HG03064 (cell line): ENCODE data around the gene AP5S1.
"Not testable (repeated sequence)": the region's sequence is repeated elsewhere in the genome, so short reads cannot be mapped to it uniquely, and the experiment has no call there.

Source experiments
- ATAC-seq: cut with Tn5 transposase; IDR thresholded peaks from one replicate; pipeline ENCODE4 v1.9.1; 2021; ENCODE audit warnings: low read depth; ENCODE audit not compliant: unreplicated experiment

The AP5S1 gene

DNA sequence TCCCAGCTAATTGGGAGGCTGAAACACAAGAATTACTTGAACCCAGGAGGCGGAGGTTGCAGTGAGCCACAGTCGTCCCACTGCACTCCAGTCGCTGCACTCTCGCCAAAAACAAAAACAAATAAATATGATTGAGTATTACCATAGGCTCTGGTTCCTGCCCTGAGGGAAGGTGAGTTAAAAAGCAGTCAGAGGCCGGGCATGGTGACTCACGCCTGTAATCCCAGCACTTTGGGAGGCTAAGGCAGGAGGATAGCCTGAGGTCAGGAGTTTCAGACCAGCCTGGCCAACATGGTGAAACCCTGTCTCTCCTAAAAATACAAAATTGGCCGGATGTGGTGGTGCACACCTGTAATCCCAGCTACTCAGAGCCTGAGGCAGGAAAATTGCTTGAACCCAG lies 19.9 kb downstream of the AP5S1 start:
- ATAC-seq: not testable (repeated sequence)

DNA sequence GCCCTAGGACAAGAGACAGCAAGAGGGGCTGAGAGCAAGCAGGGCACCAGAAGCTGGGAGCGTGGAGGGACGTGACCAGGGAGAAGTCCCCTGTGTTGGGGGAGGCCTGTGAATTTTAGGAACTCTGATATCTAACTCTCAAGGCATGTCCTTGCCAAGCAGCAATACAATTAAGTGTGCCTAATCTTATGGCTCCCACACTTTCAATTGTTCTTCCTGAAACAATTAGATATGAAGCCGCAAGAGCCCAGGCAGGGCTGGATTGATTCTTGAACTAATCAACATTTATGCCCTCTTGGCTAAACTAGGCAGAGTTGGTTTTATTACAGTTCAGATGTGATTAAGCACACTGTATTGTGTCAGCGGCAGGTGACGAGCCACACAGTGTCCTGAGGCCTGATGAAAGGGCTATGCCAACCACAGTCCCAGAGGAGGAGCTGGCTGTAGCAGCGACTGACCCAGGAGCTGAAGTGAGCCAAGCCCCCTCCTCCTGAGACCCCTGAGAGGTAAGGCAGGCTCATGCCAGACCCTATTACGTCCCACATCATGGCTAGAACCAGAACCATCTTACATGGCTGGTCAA lies 22.1 kb downstream of the AP5S1 start:
- no peak for ATAC-seq

DNA sequence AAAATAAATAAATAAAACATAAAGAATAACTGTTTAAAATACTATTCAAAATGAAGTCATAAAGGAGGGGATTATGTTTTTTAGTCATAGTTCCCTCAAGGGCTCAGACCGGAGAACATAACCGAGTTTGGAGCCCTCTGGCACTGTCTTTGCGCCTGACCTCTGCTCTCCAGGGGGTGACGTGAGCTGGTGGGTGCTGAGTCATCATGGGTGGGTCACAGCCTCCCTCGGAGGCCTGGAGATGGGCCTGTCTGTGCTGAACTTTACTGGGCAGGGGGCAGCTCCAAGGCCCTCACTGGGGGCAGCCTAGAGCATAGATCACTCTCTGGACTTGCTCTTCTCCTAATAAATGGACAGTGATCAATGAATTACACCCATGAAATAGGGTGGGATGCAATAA lies 23.1 kb downstream of the AP5S1 start:
- ATAC-seq: no peak

DNA sequence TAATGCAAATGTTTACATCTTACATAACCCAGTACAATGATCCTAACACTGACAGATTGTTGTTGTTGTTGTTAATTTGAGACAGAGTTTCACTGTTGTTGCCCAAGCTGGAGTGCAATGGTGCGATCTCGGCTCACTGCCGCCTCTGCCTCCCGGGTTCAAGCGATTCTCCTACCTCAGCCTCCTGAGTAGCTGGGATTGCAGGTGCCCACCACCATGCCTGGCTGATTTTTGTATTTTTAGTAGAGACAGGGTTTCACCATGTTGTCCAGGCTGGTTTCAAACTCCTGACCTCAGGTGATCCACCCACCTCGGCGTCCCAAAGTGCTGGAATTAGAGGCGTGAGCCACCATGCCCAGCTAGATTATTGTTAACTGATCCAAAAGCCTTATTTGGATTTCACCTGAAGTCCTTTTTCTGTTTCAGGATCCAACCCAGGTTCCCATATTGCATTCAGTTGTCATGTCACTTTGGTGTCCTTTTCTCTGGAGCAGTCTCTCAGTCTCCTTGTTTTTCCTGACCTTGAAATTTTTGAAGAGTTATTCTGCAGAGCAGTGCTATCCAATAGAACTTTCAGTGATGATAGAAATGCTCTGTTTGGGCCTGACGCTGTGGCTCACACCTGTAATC lies 23.8 kb downstream of the AP5S1 start:
- not testable (repeated sequence) for ATAC-seq

DNA sequence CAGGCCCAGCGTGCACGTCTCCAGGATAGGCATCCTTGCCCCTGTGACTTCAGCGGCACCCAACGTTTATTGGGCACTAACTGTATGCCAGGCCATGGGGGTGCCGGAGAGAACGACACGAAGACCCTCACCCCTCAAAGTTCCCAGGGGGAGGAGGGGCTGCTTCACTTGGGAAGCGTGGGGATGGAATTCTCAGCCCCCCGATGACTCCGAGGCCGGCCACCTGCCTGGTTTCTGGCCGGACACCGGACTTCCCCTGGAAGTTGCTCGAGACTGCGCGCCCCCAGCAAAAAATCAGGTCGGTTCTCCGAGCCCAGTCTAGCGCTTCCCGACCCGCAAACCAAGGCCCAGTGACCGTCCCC lies 26.0 kb downstream of the AP5S1 start:
- no peak for ATAC-seq

DNA sequence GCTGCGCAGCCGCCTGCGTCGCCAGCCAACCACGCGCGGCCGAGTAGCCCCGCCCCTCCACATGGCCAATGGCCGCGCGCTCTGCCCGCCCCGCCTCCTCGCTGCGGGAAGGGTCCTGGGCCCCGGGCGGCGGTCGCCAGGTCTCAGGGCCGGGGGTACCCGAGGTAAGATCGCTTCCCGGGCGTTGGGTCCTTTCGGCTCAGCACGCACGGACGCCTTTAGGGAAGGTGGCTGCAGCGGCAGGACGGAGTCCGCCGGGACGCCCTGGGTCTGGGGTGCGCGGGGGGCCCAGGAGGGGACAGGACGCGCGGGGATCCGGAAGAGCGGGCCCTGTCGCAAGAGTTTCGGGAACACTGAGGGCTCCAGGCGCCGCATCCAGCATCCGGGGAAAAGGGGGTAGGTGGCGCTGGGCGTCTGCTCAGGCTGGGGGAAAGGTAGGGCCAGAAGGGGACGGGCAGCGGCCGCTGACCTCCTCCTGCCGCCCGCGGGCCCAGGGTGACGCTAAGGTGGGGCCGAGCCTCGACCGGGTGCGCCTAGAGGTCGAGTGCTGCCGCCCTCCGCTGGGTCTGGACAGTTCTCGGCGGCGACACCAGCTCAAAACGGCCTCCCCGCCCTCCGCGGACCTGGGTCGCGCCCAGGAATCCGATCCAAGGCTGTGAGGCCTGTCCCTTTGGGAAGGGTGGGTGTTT lies 26.5 kb downstream of the AP5S1 start, which contains the start of gene MAVS:
Gene MAVS, plus strand, starts transcription at position 95 of the 689 bp plus-strand sequence. CDS start 7,791 bp downstream, outside the sequence.
- peak; percentile 90 for ATAC-seq

DNA sequence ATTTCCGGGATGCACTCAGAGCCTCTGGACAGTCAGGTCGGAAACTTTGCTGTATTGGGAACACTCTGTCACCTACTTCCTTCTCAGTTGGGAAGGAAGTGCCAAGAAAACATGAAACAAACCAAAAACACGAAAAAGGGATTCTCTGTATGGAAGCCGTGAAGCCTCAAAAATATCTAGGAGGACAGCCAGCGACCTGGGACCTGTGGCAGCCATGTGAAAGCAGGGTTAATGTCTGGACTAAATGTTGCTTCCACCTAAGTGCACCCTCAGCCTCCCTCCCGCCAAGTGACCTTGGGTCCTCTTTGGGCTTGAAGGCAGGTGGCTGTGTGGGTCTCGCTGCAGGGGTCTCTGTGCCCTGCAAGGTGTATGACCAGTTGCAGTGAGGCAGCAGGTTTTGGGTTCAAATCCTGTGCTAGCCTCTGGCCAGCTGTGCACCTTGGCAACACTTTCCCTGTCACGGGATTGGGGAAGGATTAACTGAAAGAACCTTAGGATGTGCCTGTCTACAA lies 27.1 kb downstream of the AP5S1 start:
- ATAC-seq: no peak

DNA sequence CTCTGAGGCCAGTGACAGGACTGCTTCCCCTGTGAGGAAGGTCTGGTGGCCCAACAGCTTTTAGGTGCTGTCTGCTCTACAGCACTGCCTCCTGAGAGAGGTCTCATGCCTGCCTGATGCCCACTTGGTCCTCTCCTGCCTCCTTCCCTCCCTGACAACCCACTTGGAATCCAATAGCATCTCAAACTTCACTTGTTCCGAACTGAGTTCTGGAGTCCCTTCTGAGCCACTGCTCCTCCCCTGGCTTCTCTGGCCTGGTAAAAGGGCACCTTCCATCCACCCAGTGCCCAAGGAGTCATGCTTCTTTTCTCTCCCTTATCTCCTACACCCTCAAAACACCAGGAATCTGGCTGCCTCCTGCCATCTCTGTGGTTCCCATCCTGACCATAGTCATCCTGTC lies 28.2 kb downstream of the AP5S1 start:
- no peak for ATAC-seq

DNA sequence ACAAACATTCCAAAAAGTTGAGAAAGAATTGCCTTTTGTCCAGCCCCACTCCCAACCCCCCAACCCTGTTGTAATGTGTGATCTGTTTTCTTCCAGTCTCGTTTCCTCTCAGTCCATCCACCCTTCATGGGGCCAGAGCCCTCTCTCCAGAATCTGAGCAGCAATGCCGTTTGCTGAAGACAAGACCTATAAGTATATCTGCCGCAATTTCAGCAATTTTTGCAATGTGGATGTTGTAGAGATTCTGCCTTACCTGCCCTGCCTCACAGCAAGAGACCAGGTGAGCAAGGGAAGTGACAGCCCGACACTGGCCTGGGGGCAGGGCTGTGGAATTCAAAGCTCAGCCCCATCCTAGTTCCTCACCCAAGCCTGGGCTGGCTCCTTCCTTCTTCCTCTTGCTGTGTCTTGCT lies 34.1 kb downstream of the AP5S1 start:
- ATAC-seq: no peak

DNA sequence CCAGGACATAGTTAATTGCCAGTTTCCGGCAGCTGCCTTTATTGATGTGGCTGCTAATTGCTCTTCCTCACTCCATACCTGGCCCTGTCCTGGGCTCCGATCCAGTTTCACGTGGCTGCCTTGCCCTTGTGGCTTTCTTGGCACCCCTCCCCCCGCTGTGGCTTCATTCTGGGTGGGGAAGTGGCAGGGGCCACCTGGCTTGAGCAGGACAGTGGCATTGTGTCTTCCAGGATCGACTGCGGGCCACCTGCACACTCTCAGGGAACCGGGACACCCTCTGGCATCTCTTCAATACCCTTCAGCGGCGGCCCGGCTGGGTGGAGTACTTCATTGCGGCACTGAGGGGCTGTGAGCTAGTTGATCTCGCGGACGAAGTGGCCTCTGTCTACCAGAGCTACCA lies 37.1 kb downstream of the AP5S1 start:
- no peak for ATAC-seq

DNA sequence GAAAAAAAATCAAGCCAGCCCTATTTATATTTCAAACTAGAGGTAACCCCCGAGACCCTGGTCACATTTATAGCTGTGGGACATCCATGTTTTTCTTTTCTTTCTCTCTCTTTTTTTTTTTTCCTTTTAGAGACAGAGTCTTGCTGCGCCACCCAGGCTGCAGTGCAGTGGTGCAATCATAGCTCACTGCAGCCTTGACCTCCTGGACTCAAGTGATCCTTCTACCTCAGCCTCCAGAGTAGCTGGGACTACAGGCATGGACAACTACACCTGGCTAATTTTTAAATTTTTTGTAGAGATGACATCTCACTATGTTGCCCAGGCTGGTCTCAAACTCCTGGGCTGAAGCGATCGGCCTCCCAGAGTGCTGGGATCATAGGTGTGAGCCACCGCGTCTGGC lies 38.3 kb downstream of the AP5S1 start:
- no peak for ATAC-seq

DNA sequence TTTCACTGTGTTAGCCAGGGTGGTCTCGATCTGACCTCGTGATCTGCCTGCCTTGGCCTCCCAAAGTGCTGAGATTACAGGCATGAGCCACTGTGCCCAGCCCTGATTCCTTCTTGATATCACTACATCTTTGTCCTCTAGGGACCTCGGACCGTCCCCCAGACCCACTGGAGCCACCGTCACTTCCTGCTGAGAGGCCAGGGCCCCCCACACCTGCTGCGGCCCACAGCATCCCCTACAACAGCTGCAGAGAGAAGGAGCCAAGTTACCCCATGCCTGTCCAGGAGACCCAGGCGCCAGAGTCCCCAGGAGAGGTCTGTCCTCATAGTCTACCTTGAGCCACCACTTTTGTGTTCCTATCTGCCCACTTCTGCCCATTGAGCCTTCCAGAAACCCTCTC lies 40.8 kb downstream of the AP5S1 start:
- ATAC-seq: no peak

DNA sequence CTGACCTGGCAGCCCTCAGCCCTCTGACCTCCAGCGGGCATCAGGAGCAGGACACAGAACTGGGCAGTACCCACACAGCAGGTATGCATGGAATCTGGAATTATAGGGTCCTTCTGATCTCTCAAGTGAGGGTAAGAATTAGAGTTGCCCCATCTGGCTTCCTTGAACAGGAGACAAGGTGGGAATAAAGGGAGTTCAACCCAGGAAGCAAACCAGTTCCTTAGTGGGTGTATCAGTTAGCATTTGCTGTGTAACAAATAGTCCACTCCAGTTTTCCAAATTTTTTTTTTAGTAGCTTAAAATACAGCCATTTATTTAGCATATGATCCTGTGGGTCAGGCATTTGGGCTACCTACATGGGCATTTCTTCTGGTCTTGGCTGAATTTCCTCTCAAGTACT lies 42.0 kb downstream of the AP5S1 start:
- ATAC-seq: no peak

DNA sequence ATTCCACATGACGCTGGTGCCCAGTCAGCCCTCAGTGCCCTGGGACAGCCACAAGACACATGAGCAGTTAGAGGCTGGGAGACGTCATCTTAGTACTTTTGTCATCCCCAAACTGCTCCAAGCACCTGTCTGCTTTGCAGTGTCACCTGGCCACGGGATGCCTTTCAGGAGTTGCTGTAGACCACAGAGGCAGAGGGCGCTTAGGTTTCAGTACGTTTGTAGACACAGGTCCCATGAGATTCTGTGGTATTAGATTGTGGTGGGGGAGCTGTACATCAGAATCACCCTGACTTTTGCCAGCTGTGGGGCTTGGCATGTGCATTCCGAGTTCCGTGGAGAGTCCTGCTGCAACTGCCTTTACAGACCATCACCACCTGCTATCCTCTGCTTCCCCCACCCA lies 43.0 kb downstream of the AP5S1 start:
- no peak for ATAC-seq

DNA sequence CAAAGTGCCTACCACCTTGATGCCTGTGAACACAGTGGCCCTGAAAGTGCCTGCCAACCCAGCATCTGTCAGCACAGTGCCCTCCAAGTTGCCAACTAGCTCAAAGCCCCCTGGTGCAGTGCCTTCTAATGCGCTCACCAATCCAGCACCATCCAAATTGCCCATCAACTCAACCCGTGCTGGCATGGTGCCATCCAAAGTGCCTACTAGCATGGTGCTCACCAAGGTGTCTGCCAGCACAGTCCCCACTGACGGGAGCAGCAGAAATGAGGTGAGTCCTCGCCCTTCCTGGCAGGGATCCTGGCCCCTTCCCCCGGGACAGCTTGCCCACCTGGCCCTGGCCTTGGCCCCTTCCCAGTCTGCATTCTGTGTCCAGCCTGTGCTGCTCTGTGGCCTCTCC lies 44.2 kb downstream of the AP5S1 start:
- no peak for ATAC-seq

DNA sequence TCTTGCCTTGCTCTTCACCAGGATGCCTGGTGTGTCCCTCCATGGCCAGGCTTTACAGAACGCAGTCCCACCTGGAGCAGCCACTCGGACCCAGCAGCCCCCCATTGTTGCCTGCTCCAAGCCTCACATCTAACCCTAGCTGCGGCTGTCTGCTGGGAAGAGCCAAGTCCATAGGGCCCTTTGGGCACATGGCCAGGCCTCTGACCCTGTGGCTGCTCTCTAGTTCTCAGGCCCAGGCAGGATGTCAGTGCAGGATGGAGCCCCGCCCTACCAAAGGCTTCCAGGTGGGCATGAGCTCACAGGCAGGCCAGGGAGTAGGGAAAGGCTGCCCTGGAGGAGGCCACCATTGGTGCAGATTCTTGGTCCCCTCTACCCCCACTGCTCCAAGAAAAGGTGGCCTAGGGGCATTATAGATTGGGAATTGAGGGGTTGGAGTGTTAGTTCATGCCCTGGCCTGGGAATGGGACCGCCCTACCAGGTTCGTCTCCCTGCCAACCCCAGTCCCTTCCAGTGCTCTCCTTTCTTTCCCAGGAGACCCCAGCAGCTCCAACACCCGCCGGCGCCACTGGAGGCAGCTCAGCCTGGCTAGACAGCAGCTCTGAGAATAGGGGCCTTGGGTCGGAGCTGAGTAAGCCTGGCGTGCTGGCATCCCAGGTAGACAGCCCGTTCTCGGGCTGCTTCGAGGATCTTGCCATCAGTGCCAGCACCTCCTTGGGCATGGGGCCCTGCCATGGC lies 45.0 kb downstream of the AP5S1 start:
- no peak for ATAC-seq

DNA sequence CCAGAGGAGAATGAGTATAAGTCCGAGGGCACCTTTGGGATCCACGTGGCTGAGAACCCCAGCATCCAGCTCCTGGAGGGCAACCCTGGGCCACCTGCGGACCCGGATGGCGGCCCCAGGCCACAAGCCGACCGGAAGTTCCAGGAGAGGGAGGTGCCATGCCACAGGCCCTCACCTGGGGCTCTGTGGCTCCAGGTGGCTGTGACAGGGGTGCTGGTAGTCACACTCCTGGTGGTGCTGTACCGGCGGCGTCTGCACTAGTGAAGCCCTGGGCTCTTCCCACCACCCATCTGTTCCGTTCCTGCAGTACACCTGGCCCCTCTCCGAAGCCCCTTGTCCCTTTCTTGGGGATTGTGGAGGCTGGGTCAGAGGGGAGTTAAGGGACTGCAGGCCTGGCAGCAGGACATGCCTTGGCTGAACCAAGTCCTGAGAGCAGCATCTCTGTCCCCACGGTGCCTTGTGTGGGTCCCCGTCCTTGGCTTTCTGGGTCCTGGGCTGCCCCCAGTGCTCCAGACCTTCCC lies 45.6 kb downstream of the AP5S1 start:
- ATAC-seq: no peak

DNA sequence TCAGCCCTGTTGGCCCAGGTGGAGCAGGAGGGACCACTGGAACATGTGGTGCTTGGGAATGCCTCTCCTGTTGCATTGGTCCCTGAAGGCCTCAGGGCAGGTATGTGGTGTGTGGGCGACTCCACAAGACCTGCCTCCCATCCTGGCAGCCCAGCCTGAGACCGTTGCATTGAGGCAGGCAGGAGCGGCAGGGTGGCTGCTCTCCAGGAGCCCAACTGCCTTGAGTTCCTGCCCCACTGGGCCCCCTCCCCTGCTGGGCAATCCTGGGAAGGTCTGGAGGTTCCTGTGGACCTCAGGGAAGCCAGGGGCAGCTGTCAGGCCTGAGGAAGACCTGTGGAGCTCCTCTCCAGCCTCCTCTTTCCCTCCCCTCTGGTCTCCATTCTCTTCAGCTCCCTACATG lies 46.1 kb downstream of the AP5S1 start:
- ATAC-seq: no peak

DNA sequence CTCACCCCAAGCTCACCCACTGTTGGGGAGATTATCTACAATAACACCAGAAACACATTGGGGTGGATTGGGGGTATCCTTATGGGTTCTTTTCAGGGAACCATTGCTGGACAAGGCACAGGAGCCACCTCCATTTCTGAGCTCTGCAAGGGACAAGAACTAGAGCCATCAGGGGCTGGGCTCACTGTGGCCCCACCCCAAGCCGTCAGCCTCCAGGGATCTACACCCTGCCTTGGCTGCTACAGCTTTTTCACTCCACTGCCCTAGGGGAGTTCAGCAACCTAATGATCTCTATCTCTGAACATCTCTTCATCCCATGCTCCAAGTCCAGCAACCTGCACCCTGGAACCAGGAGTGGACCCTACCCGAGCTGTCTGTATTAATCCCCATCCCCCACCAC lies 47.5 kb downstream of the AP5S1 start:
- ATAC-seq: no peak

DNA sequence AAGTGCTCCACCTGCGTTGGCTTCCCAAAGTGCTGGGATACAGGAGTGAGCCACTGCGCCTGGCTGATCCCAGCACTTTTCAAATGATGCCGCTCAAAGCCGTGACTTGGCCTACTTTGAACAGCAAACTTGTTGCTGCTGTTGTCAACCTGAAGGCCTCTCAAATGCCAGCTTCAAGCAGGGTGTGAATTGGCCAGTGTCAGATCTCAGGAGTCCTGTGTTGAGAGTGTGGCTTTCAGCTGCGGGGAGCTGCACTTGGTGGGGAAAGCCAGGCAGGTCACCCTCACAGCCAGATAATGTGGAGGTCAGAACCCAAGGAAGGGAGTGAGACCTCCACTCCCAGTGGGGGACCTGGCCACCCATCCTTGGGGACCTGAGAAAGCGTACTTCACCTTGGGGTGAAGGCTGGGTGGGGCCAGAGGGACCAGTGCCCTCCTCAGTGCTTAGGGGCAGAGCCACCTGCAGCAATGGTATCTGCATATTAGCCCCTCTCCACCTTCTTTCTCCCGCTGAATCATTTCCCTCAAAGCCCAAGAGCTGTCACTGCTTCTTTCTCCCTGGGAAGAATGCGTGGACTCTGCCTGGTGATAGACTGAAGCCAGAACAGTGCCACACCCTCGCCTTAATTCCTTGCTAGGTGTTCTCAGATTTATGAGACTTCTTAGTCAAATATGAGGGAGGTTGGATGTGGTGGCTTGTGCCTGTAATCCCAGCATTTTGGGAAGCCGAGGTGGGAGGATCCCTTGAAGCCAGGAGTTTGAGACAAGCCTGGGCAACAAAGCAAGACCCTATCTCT lies 49.7 kb downstream of the AP5S1 start:
- ATAC-seq: no peak
